ENCODE measurements around the gene EHD2.
A peak's percentile ranks its signal among the peaks of the same experiment; 100 is the strongest.
"Not testable (repeated sequence)": the region's sequence is repeated elsewhere in the genome, so short reads cannot be mapped to it uniquely, and the experiment has no call there.

EHD2 gene

GRCh38 chr19:47769534-47769933 lies 56.3 kb downstream of the EHD2 start:
- no peak for DNase-seq (ENCODE audit: low read depth)

GRCh38 chr19:47771291-47771690 lies 58.1 kb downstream of the EHD2 start:
- not testable (repeated sequence) for DNase-seq (ENCODE audit: low read depth)

- no peak for DNase-seq (ENCODE audit: low read depth)
Observed at GRCh38 chr19:47776568-47776967, 63.3 kb downstream of the EHD2 start.

- not testable (repeated sequence) for DNase-seq (ENCODE audit: low read depth)
Observed at GRCh38 chr19:47777245-47778048, 64.2 kb downstream of the EHD2 start.

GRCh38 chr19:47778049-47778953 lies 65.1 kb downstream of the EHD2 start, which contains the start of gene SELENOW:
Gene SELENOW (plus strand): TSS chr19:47778703. CDS start chr19:47778786, 83 bp downstream.
- DNase-seq (ENCODE audit: low read depth) = peak; percentile 63

- peak; percentile 33 for DNase-seq (ENCODE audit: low read depth)
Observed at GRCh38 chr19:47778954-47779351, 65.7 kb downstream of the EHD2 start.

- no peak for DNase-seq (ENCODE audit: low read depth)
Observed at GRCh38 chr19:47779524-47780214, 66.4 kb downstream of the EHD2 start.

- DNase-seq (ENCODE audit: low read depth) = no peak
Observed at GRCh38 chr19:47780215-47780551, 67.0 kb downstream of the EHD2 start.

- DNase-seq (ENCODE audit: low read depth) = no peak
Observed at GRCh38 chr19:47781590-47782262, 68.5 kb downstream of the EHD2 start.

GRCh38 chr19:47786566-47786965 lies 73.3 kb downstream of the EHD2 start:
- DNase-seq (ENCODE audit: low read depth) = no peak

- not testable (repeated sequence) for DNase-seq (ENCODE audit: low read depth)
Observed at GRCh38 chr19:47787307-47787706, 74.1 kb downstream of the EHD2 start.

- not testable (repeated sequence) for DNase-seq (ENCODE audit: low read depth)
Observed at GRCh38 chr19:47789811-47790210, 76.6 kb downstream of the EHD2 start.

GRCh38 chr19:47790398-47790814 lies 77.2 kb downstream of the EHD2 start:
- peak; percentile 55 for DNase-seq (ENCODE audit: low read depth)

GRCh38 chr19:47792616-47793015 lies 79.4 kb downstream of the EHD2 start:
- no peak for DNase-seq (ENCODE audit: low read depth)

All from iris pigment epithelial cell (primary cell).